ENCODE data around the gene PLAAT3. TPM values are rescaled to one million over a fixed set of nuclear protein-coding genes. Genes with fewer than 3 reads are reported as not detected.
"Not testable (repeated sequence)": the region's sequence is repeated elsewhere in the genome, so short reads cannot be mapped to it uniquely, and the experiment has no call there.

Gene PLAAT3
- total and polyA plus RNA-seq, 12 donors: 31.8 to 138 (median 56.9) TPM

- Histone ChIP-seq H3K4me1 (replicated peaks in 1 of 2) (no peaks in the 10 kb centered on the region), H3K9me3 (replicated peaks in 1 of 3) (no peaks in the 10 kb centered on the region), H3K27me3 (no peaks in the 10 kb centered on the region), H3K4me3 (no peak overlapping the region), H3K36me3 (replicated peaks in 1 of 2) (peaks cover 0 to 39% of the 10 kb centered on the region in 2 donors), H3K27ac (no peak overlapping the region)
- TF ChIP-seq CTCF (IDR thresholded peaks at IDR 0.05) (no peak), POLR2A (IDR thresholded peaks at IDR 0.05) (no peak)
- 88 to 92% (median 90%) methylated on average over 3 of the region's 3 CpGs for WGBS, 4 donors
- no peak for DNase-seq
- intact Hi-C loops (cut with DNase I): no loop called here
Measured at GRCh38 chr11:63652671-63653070, 38.4 kb upstream of the PLAAT3 start.

GRCh38 chr11:63643205-63643604 is 29.0 kb upstream of the PLAAT3 start:
- no peaks in the 10 kb centered on the region for H3K4me1 ChIP-seq (replicated peaks in 1 of 2)
- TF ChIP-seq CTCF (IDR thresholded peaks at IDR 0.05) (no peak), POLR2A (IDR thresholded peaks at IDR 0.05) (no peak)
- intact Hi-C loops (cut with DNase I): loop anchor here in 1 of 2 donors (5.0 kb wide), 1 partner anchor 94 kb away; no protein-coding TSS in a partner anchor
- no peaks in the 10 kb centered on the region for H3K27me3 ChIP-seq
- H3K36me3 ChIP-seq (replicated peaks in 1 of 2): peaks cover 0 to 60% of the 10 kb centered on the region in 2 donors
- no peak overlapping the region for H3K4me3 ChIP-seq
- DNase-seq: no peak
- H3K9me3 ChIP-seq (replicated peaks in 1 of 3): no peaks in the 10 kb centered on the region
- H3K27ac ChIP-seq: no peak overlapping the region
- 96 to 99% (median 98%) methylated on average over 3 of the region's 3 CpGs for WGBS, 4 donors

GRCh38 chr11:63641727-63642126 is 27.5 kb upstream of the PLAAT3 start:
- H3K27ac ChIP-seq: no peak overlapping the region
- no peaks in the 10 kb centered on the region for H3K27me3 ChIP-seq
- H3K4me1 ChIP-seq (replicated peaks in 1 of 2): no peaks in the 10 kb centered on the region
- DNase-seq: no peak
- no peak overlapping the region for H3K4me3 ChIP-seq
- H3K9me3 ChIP-seq (replicated peaks in 1 of 3): no peaks in the 10 kb centered on the region
- intact Hi-C loops (cut with DNase I): loop anchor here in 1 of 2 donors (5.0 kb wide), 1 partner anchor 96 kb away; no protein-coding TSS in a partner anchor
- peaks cover 0 to 55% of the 10 kb centered on the region in 2 donors for H3K36me3 ChIP-seq (replicated peaks in 1 of 2)
- no peak for TF ChIP-seq POLR2A (IDR thresholded peaks at IDR 0.05)
- no peak for TF ChIP-seq CTCF (IDR thresholded peaks at IDR 0.05)

- H3K4me1 ChIP-seq (replicated peaks in 1 of 2): no peaks in the 10 kb centered on the region
- peaks cover 0 to 55% of the 10 kb centered on the region in 2 donors for H3K36me3 ChIP-seq (replicated peaks in 1 of 2)
- 69 to 73% (median 71%) methylated on average over 3 of the region's 3 CpGs for WGBS, 4 donors
- no peak for DNase-seq
- no peaks in the 10 kb centered on the region for H3K27me3 ChIP-seq
- no peaks in the 10 kb centered on the region for H3K9me3 ChIP-seq (replicated peaks in 1 of 3)
- no peak overlapping the region for H3K4me3 ChIP-seq
- H3K27ac ChIP-seq: no peak overlapping the region
- intact Hi-C loops (cut with DNase I): loop anchor here (5.0 to 10.0 kb wide), 2 partner anchors 95 to 162 kb away; no protein-coding TSS in a partner anchor
- TF ChIP-seq CTCF (IDR thresholded peaks at IDR 0.05) (peak; percentile 22 to 55 (median 44)), POLR2A (IDR thresholded peaks at IDR 0.05) (no peak)
Measured at GRCh38 chr11:63639199-63639832, 25.1 kb upstream of the PLAAT3 start.

GRCh38 chr11:63638436-63638835 is 24.2 kb upstream of the PLAAT3 start:
- not testable (repeated sequence) for H3K4me1 ChIP-seq (replicated peaks in 1 of 2); DNase-seq; H3K27ac ChIP-seq; H3K4me3 ChIP-seq; H3K9me3 ChIP-seq (replicated peaks in 1 of 3); H3K27me3 ChIP-seq
- peaks cover 0 to 52% of the 10 kb centered on the region in 2 donors for H3K36me3 ChIP-seq (replicated peaks in 1 of 2)
- intact Hi-C loops (cut with DNase I): loop anchor here (5.0 to 10.0 kb wide), 2 partner anchors 96 to 161 kb away; no protein-coding TSS in a partner anchor
- WGBS, 4 donors: 90 to 96% (median 95%) methylated on average over 8 of the region's 8 CpGs

Data from adrenal gland (tissue), 12 donors.